Measurements from ENCODE around the gene IGFN1.

DNA sequence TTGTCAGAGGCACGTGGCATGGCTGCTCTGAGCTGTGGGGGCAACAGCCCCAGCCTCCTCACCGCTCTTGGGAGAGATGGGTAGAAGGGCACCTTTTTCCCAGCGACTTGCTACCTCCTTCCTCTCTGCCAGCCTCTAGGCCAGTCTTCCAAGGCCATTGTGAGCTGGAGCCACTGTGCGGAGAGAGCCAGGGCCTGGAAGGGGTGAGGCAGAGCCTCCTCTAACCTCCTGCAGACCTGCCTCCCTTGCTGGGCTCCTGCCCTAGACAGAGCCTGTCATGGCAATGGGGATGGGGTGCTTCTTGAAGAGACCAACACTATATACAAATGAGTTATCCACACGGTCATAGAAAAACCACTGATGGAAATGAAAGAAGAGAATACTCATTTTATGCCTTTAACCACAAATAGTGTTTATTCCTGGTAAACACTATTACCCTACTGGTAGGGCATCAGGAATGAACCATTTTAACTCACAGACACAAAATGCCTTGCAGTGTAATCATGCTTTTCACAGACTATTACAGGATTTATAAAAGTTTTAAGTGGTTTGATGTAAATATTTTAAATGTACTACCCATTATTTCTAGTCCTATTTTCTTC, 5.0 kb upstream of the IGFN1 start:
- TF ChIP-seq, protein P1, sequence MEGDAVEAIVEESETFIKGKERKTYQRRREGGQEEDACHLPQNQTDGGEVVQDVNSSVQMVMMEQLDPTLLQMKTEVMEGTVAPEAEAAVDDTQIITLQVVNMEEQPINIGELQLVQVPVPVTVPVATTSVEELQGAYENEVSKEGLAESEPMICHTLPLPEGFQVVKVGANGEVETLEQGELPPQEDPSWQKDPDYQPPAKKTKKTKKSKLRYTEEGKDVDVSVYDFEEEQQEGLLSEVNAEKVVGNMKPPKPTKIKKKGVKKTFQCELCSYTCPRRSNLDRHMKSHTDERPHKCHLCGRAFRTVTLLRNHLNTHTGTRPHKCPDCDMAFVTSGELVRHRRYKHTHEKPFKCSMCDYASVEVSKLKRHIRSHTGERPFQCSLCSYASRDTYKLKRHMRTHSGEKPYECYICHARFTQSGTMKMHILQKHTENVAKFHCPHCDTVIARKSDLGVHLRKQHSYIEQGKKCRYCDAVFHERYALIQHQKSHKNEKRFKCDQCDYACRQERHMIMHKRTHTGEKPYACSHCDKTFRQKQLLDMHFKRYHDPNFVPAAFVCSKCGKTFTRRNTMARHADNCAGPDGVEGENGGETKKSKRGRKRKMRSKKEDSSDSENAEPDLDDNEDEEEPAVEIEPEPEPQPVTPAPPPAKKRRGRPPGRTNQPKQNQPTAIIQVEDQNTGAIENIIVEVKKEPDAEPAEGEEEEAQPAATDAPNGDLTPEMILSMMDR (IDR thresholded peaks at IDR 0.05) = no peak
- TF ChIP-seq POLR2AphosphoS5 (IDR thresholded peaks at IDR 0.05) (no peak), POLR2A (IDR thresholded peaks at IDR 0.05) (no peak)
